ENCODE data around the gene FLT3. TPM values are rescaled to one million over a fixed set of nuclear protein-coding genes. Genes with fewer than 3 reads are reported as not detected.

Gene FLT3
- total and polyA plus RNA-seq, 2 experiments from 2014 or later = 0.06 TPM; not detected in 1

GRCh38 chr13:27961227-27962085, 138.9 kb downstream of the FLT3 start:
- TF ChIP-seq CTCF (IDR thresholded peaks at IDR 0.05; ENCODE audit: low read depth, low read length) = no peak
- no peak overlapping the region for H3K27ac ChIP-seq
- DNase-seq (ENCODE audit: low read depth in 1 of 2, low spot score in 1 of 2) = no peak
- H3K4me3 ChIP-seq = peak overlapping the region; percentile 28
- peaks cover 2% of the 10 kb centered on the region for H3K4me1 ChIP-seq (ENCODE audit: low read depth)
- no peaks in the 10 kb centered on the region for H3K9me3 ChIP-seq (ENCODE audit: low read depth)
- no peaks in the 10 kb centered on the region for H3K36me3 ChIP-seq
- H3K27me3 ChIP-seq = peaks cover 100% of the 10 kb centered on the region

GRCh38 chr13:27960362-27961226, 139.8 kb downstream of the FLT3 start:
- peaks cover 2% of the 10 kb centered on the region for H3K4me1 ChIP-seq (ENCODE audit: low read depth)
- TF ChIP-seq CTCF (IDR thresholded peaks at IDR 0.05; ENCODE audit: low read depth, low read length) = peak; percentile 45
- H3K27me3 ChIP-seq = peaks cover 100% of the 10 kb centered on the region
- H3K27ac ChIP-seq = no peak overlapping the region
- H3K9me3 ChIP-seq (ENCODE audit: low read depth) = no peaks in the 10 kb centered on the region
- peak; percentile 41 to 50 for DNase-seq (ENCODE audit: low read depth in 1 of 2, low spot score in 1 of 2)
- H3K36me3 ChIP-seq = no peaks in the 10 kb centered on the region
- peak overlapping the region; percentile 28 for H3K4me3 ChIP-seq

- Histone ChIP-seq H3K27ac (no peak overlapping the region), H3K4me1 (ENCODE audit: low read depth) (peaks cover 2% of the 10 kb centered on the region), H3K27me3 (peaks cover 100% of the 10 kb centered on the region), H3K36me3 (no peaks in the 10 kb centered on the region), H3K4me3 (peak overlapping the region; percentile 28), H3K9me3 (ENCODE audit: low read depth) (no peaks in the 10 kb centered on the region)
- no peak for DNase-seq (ENCODE audit: low read depth in 1 of 2, low spot score in 1 of 2)
- no peak for TF ChIP-seq CTCF (IDR thresholded peaks at IDR 0.05; ENCODE audit: low read depth, low read length)
These were observed 140.4 kb downstream of the FLT3 start for GRCh38 chr13:27959976-27960361.

GRCh38 chr13:27956576-27957300, 143.6 kb downstream of the FLT3 start:
- peaks cover 2% of the 10 kb centered on the region for H3K4me1 ChIP-seq (ENCODE audit: low read depth)
- H3K9me3 ChIP-seq (ENCODE audit: low read depth) = no peaks in the 10 kb centered on the region
- no peak overlapping the region for H3K27ac ChIP-seq
- H3K4me3 ChIP-seq = no peak overlapping the region
- peaks cover 100% of the 10 kb centered on the region for H3K27me3 ChIP-seq
- no peak for TF ChIP-seq CTCF (IDR thresholded peaks at IDR 0.05; ENCODE audit: low read depth, low read length)
- no peak for DNase-seq (ENCODE audit: low read depth in 1 of 2, low spot score in 1 of 2)
- H3K36me3 ChIP-seq = no peaks in the 10 kb centered on the region

GRCh38 chr13:27955014-27955591, 145.3 kb downstream of the FLT3 start:
- peaks cover under 1% of the 10 kb centered on the region for H3K4me1 ChIP-seq (ENCODE audit: low read depth)
- no peaks in the 10 kb centered on the region for H3K36me3 ChIP-seq
- H3K27ac ChIP-seq = no peak overlapping the region
- H3K4me3 ChIP-seq = no peak overlapping the region
- no peak for DNase-seq (ENCODE audit: low read depth in 1 of 2, low spot score in 1 of 2)
- TF ChIP-seq CTCF (IDR thresholded peaks at IDR 0.05; ENCODE audit: low read depth, low read length) = no peak
- H3K9me3 ChIP-seq (ENCODE audit: low read depth) = no peaks in the 10 kb centered on the region
- peaks cover 100% of the 10 kb centered on the region for H3K27me3 ChIP-seq

All from cardiac muscle cell (in vitro differentiated cells and primary cell).